GM19455 (cell line): Measurements from ENCODE around the gene KLF3.

Experiments used
- ATAC-seq: cut with Tn5 transposase; IDR thresholded peaks from one replicate; pipeline ENCODE4 v1.9.1; 2021; ENCODE audit not compliant: unreplicated experiment

Gene KLF3

DNA sequence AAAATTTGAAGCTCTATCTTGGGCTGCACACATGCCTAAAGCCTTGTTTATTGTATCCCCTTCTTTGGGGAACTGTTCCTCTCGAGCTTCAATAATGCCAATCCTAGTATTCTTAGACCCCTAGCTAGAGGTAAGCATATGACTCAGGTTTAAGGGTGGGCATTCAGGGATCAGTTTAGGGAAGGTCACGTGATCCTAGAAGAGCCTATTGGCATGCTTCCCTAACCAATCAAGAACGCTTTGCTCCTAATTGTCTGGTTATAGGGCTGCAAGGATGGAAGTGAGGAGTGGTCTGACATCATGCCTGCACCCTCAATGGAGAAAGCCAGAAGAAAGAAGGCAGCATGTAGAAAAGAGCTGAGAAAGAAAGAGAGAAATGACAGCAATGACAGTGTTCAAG, 71.9 kb downstream of the KLF3 start:
- ATAC-seq = no peak

DNA sequence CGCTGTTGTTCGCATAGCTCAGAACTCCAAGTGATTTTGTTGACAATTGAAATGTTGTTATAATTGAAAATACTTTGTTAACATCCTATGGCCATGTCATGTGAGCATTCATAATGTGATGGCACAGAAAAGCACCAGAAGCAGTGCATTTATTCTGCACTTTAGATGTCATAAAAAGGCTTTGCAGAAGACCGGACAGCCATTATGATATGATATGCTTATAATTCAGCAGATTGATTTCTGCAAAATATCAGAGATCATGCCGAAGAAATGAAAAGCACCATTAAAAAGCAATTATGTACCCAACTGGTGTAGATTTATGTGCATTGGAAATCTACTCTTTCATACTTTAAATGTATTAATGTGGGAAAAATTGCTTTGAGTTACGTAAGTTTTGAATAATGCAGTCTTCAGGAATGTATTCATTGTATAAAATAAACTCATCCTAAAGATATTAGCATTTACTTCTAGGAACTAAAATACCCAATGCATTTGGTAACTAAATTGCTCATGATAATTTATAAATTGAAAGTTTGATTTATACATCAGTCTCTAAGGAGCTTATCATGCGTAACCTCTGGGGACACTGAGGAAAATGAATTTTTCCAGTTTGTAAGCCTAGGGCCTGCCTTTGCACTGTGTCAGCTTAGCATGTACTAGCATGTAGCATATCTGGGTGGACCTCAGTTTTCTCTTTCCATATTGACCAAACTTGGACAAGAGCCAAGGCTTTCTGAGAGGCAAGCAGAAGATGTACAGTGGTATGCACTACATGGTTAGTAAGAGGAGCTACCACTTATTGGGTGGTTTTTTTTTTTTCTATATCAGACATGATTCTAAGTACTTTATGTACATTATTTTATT, 75.2 kb downstream of the KLF3 start:
- no peak for ATAC-seq

- no peak for ATAC-seq
These were observed 76.3 kb downstream of the KLF3 start for GRCh38 chr4:38740303-38740702.

GRCh38 chr4:38743866-38744265, 79.9 kb downstream of the KLF3 start:
- no peak for ATAC-seq

GRCh38 chr4:38745881-38746280, 81.9 kb downstream of the KLF3 start:
- no peak for ATAC-seq

- ATAC-seq = no peak
These were observed 83.6 kb downstream of the KLF3 start for GRCh38 chr4:38747629-38748028.

- ATAC-seq = no peak
These were observed 85.3 kb downstream of the KLF3 start for GRCh38 chr4:38749336-38749735.
